Subcutaneous adipose tissue (tissue), 4 donors: Measurements from ENCODE around the gene ENO4. TPM values are rescaled to one million over a fixed set of nuclear protein-coding genes. Genes with fewer than 3 reads are reported as not detected.

Source experiments
- CTCF ChIP-seq: fragments of 450-650 bp; IDR thresholded peaks from one replicate; pipeline ENCODE4 v1.5.1; 2016; ENCODE audit warnings: low read depth, mild to moderate bottlenecking, control low read depth, antibody characterized with exemption, moderate library complexity
- total RNA-seq, 4 donors: library from RNA; depleted of rRNA; stranded (reverse); fragments of >200 nt; gene quantifications; one replicate each; pipeline ENCODE4 v1.1.0, GENCODE V29; 2016

The ENO4 gene
- total RNA-seq, 4 donors from 2014 or later: 0.38 TPM; not detected in 3

GRCh38 chr10:116831086-116831485 lies 18.2 kb upstream of the ENO4 start:
- TF ChIP-seq CTCF: no peak

- TF ChIP-seq CTCF: no peak
Observed at GRCh38 chr10:116831790-116832189, 17.5 kb upstream of the ENO4 start.

GRCh38 chr10:116833986-116834985 lies 15.0 kb upstream of the ENO4 start:
- no peak for TF ChIP-seq CTCF

GRCh38 chr10:116835658-116836057 lies 13.6 kb upstream of the ENO4 start:
- TF ChIP-seq CTCF: no peak

- TF ChIP-seq CTCF: no peak
Observed at GRCh38 chr10:116836083-116836482, 13.2 kb upstream of the ENO4 start.

GRCh38 chr10:116836902-116837523 lies 12.3 kb upstream of the ENO4 start:
- no peak for TF ChIP-seq CTCF

- no peak for TF ChIP-seq CTCF
Observed at GRCh38 chr10:116838143-116838725, 11.1 kb upstream of the ENO4 start.
